Measurements from ENCODE around the gene IFNAR2. TPM values are rescaled to one million over a fixed set of nuclear protein-coding genes. Genes with fewer than 3 reads are reported as not detected.

The IFNAR2 gene
- total RNA-seq, 1 experiment from 2014 or later: 31.0 TPM

DNA sequence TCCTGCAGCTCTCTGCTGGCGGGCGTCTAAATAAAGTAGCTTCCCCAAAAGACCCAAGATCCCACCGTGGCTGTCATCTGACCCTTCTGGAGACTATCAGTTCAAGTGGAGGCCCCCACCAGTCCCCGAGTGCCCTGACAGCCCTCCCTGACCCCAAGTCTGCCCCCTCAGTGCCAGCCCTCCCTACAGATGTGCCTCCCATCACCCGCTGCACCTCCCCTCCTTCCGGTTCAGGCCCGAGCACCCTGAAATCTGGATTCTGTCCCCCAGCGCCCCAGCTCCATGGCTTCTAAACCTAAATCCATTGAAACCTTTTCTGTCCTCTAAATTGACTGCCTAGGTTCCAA, 37.0 kb downstream of the IFNAR2 start:
- CTCF ChIA-PET: interaction anchor here (0.7 kb wide), 1 partner anchor 95 kb away, joined by 4 read pairs; no protein-coding TSS in a partner anchor
- Mint-ChIP-seq H3K4me1 (ENCODE audit: low read depth, unreplicated experiment) (peaks cover 46% of the 10 kb centered on the region), H3K4me3 (ENCODE audit: low read depth, unreplicated experiment) (peak overlapping the region; percentile 96), H3K9me3 (ENCODE audit: low read depth, unreplicated experiment) (no peaks in the 10 kb centered on the region), H3K27me3 (ENCODE audit: unreplicated experiment) (no peaks in the 10 kb centered on the region), H3K27ac (ENCODE audit: unreplicated experiment) (peak overlapping the region; percentile 96), H3K36me3 (ENCODE audit: insufficient read depth, unreplicated experiment) (peaks cover 39% of the 10 kb centered on the region)
- no TSS peak for BruUV-seq (replicated peaks)
- TF ChIP-seq CTCF (IDR thresholded peaks at IDR 0.05; ENCODE audit: unreplicated experiment): no peak
- intact Hi-C loops (cut with micrococcal nuclease; ENCODE audit: unreplicated experiment): loop anchor here (10.0 kb wide), 1 partner anchor 58 kb away; the partner anchor contains the start of gene IFNAR1
- no peak for DNase-seq

DNA sequence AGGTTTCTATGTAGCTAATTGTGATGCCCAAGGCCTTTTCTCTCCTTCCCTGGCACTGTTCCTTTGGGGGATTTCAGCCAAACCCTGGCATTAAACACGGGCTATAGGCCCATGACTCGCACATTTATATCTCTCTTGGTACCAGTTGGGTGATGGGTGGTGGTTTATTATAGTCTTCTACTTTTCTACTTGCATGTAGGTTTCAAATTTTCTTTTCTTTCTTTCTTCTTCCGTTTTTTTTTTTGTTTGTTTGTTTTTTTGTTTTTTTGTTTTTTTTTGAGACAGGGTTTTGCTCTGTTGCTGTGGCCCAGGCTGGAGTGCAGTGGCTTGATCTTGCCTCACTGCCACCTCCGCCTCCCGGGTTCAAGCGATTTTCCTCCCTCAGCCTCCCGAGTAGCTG, 37.5 kb downstream of the IFNAR2 start:
- intact Hi-C loops (cut with micrococcal nuclease; ENCODE audit: unreplicated experiment): loop anchor here (10.0 kb wide), 1 partner anchor 58 kb away; the partner anchor contains the start of gene IFNAR1
- no TSS peak for BruUV-seq (replicated peaks)
- H3K36me3 Mint-ChIP-seq (ENCODE audit: insufficient read depth, unreplicated experiment): peaks cover 39% of the 10 kb centered on the region
- no peaks in the 10 kb centered on the region for H3K27me3 Mint-ChIP-seq (ENCODE audit: unreplicated experiment)
- peak overlapping the region; percentile 96 for H3K27ac Mint-ChIP-seq (ENCODE audit: unreplicated experiment)
- H3K4me3 Mint-ChIP-seq (ENCODE audit: low read depth, unreplicated experiment): peak overlapping the region; percentile 96
- no peak for DNase-seq
- CTCF ChIA-PET: interaction anchor here (2.4 kb wide), 1 partner anchor 67 kb away, joined by 8 read pairs; no protein-coding TSS in a partner anchor
- no peaks in the 10 kb centered on the region for H3K9me3 Mint-ChIP-seq (ENCODE audit: low read depth, unreplicated experiment)
- peaks cover 46% of the 10 kb centered on the region for H3K4me1 Mint-ChIP-seq (ENCODE audit: low read depth, unreplicated experiment)
- no peak for TF ChIP-seq CTCF (IDR thresholded peaks at IDR 0.05; ENCODE audit: unreplicated experiment)

DNA sequence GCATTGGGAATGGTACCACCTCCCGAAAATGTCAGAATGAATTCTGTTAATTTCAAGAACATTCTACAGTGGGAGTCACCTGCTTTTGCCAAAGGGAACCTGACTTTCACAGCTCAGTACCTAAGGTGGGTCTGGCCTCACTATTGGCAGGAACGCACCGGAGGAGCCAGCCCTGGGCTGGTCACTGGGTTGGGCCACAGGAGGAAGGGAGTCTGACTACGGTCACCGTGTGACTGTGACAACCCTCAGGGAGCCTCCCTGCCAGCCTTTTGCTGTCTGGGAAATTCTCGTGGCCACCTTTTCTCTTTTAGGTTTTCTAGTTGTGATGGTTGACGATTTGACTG, 38.6 kb downstream of the IFNAR2 start:
- CTCF ChIA-PET: interaction anchor here (2.4 kb wide), 1 partner anchor 69 kb away, joined by 8 read pairs; no protein-coding TSS in a partner anchor
- Mint-ChIP-seq H3K4me3 (ENCODE audit: low read depth, unreplicated experiment) (peak overlapping the region; percentile 96), H3K27ac (ENCODE audit: unreplicated experiment) (no peak overlapping the region)

DNA sequence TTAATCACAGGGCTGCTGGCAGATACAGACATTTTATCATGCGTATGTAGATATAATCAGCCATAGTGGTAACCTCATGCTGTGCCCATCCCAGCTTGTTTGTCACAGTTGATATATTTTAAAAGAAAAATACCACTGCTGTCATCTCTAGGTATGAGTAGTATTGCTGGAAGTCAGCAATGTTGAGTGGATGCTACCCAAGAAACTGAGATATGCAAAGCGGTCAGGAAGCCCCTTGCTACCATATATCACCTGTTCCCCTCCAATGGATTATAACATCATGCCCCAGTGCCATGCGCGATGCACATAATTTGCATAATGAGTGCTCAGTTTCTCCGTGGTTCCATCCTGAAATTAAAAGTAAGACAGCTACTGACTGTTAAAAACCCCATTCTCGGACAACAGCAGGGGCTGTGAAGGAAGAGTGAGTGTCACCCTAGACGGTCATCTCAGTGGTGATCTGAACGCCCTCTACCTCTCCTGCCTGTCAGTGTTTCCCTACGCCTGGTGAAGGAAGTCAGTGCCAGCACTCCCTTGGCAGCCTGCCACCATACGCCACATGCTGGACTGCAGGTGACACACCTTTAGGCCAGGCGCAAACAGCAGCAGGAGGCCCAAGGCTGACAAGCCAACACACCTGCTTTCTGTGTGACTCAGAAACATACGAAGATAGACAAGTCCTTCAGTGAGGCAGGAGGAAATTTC, 39.2 kb downstream of the IFNAR2 start:
- Mint-ChIP-seq H3K27me3 (ENCODE audit: unreplicated experiment) (no peaks in the 10 kb centered on the region), H3K36me3 (ENCODE audit: insufficient read depth, unreplicated experiment) (peaks cover 35% of the 10 kb centered on the region), H3K9me3 (ENCODE audit: low read depth, unreplicated experiment) (no peaks in the 10 kb centered on the region), H3K27ac (ENCODE audit: unreplicated experiment) (peak overlapping the region; percentile 63), H3K4me3 (ENCODE audit: low read depth, unreplicated experiment) (peak overlapping the region; percentile 22), H3K4me1 (ENCODE audit: low read depth, unreplicated experiment) (peaks cover 55% of the 10 kb centered on the region)
- CTCF ChIA-PET: interaction anchor here (0.6 to 2.4 kb wide), 2 partner anchors 64 to 69 kb away, joined by 4 to 8 read pairs; no protein-coding TSS in a partner anchor
- no peak for TF ChIP-seq CTCF (IDR thresholded peaks at IDR 0.05; ENCODE audit: unreplicated experiment)
- BruUV-seq (replicated peaks): no TSS peak
- DNase-seq: peak; percentile 93
- intact Hi-C loops (cut with micrococcal nuclease; ENCODE audit: unreplicated experiment): loop anchor here (2.0 to 10.0 kb wide), 2 partner anchors 56 to 68 kb away; partner anchors contain the start of gene IFNAR1

More for the DNA sequence above, 38.6 kb downstream of the IFNAR2 start:
- intact Hi-C loops (cut with micrococcal nuclease; ENCODE audit: unreplicated experiment): loop anchor here (2.0 to 10.0 kb wide), 2 partner anchors 56 to 68 kb away; partner anchors contain the start of gene IFNAR1
- Mint-ChIP-seq H3K4me1 (ENCODE audit: low read depth, unreplicated experiment) (peaks cover 53% of the 10 kb centered on the region), H3K9me3 (ENCODE audit: low read depth, unreplicated experiment) (no peaks in the 10 kb centered on the region), H3K27me3 (ENCODE audit: unreplicated experiment) (no peaks in the 10 kb centered on the region), H3K36me3 (ENCODE audit: insufficient read depth, unreplicated experiment) (peaks cover 39% of the 10 kb centered on the region)
- DNase-seq: no peak
- no peak for TF ChIP-seq CTCF (IDR thresholded peaks at IDR 0.05; ENCODE audit: unreplicated experiment)
- BruUV-seq (replicated peaks): no TSS peak

Measured in Calu3 (cell line).